SK-N-SH (cell line): ENCODE results near the gene STYK1. TPM values are rescaled to one million over a fixed set of nuclear protein-coding genes. Genes with fewer than 3 reads are reported as not detected.
"Not testable (repeated sequence)": the region's sequence is repeated elsewhere in the genome, so short reads cannot be mapped to it uniquely, and the experiment has no call there.

Experiments
- CTCF ChIA-PET: fragments of 300-600, 350-600 bp; formaldehyde crosslinking; extraction: SDS; loops from one replicate; lab custom pipeline; 2021; lab: Yijun Ruan, JAX
- POLR2A ChIA-PET: fragments of 350-600 bp; sonication (Branson Sonifier 250); formaldehyde crosslinking; extraction: SDS; loops from one replicate; lab custom pipeline; 2020; ENCODE audit warnings: antibody characterized with exemption, inconsistent platforms; lab: Yijun Ruan, JAX
- DNase-seq: peaks from one replicate; pipeline ENCODE4 v3.0.0; 2012
- H2AFZ ChIP-seq: fragments of 200-600 bp; sonication (generic); 2 replicates; pipeline ENCODE4 v1.8.1; 2016; ENCODE audit warnings: antibody characterized with exemption, mild to moderate bottlenecking, low read depth
- H3F3A ChIP-seq: fragments of 200-600 bp; sonication (generic); replicated peaks from 2 replicates; pipeline ENCODE3; 2016; ENCODE audit warnings: antibody characterized with exemption, mild to moderate bottlenecking; ENCODE audit not compliant: insufficient read depth
- H3K27ac ChIP-seq, 2 experiments: fragments of 200-500 bp in 1 of 2; fragments of 200-600 bp in 1 of 2; sonication (Bioruptor generic) in 1 of 2; sonication (generic), shearing (Covaris generic) in 1 of 2; 2 replicates each; pipeline versions ENCODE4 v1.5.1 to v1.6.1; 2014 to 2016; ENCODE audit warnings: low read depth in 2 of 2, inconsistent platforms in 1 of 2, low read length in 1 of 2, mild to moderate bottlenecking in 1 of 2, mixed read lengths in 1 of 2
- H3K27me3 ChIP-seq: fragments of 200-600 bp; sonication (generic), shearing (Covaris generic); 2 replicates; pipeline ENCODE4 v1.6.1; 2016; ENCODE audit warnings: mixed run types; ENCODE audit not compliant: insufficient read depth
- H3K36me3 ChIP-seq, 2 experiments: fragments of 200-500 bp in 1 of 2; fragments of 200-600 bp in 1 of 2; sonication (Bioruptor generic) in 1 of 2; sonication (generic) in 1 of 2; replicated peaks in 1 of 2; 2 replicates each; pipeline versions ENCODE3 to v1.5.1; 2014 to 2016; ENCODE audit warnings: low read length in 1 of 2, mild to moderate bottlenecking in 1 of 2; ENCODE audit not compliant: insufficient read depth in 2 of 2, control insufficient read depth in 1 of 2
- H3K4me1 ChIP-seq, 2 experiments: fragments of 200-500 bp in 1 of 2; fragments of 200-600 bp in 1 of 2; sonication (Bioruptor generic) in 1 of 2; sonication (generic), shearing (Covaris generic) in 1 of 2; 2 replicates each; pipeline versions ENCODE4 v1.5.1 to v1.6.1; 2014 to 2016; ENCODE audit warnings: low read depth in 1 of 2, low read length in 1 of 2, mixed run types in 1 of 2; ENCODE audit not compliant: insufficient read depth in 2 of 2, control insufficient read depth in 1 of 2
- H3K4me2 ChIP-seq: fragments of 200-600 bp; sonication (generic), shearing (Covaris generic); 2 replicates; pipeline ENCODE4 v1.6.1; 2017; ENCODE audit warnings: mixed run types
- H3K4me3 ChIP-seq, 2 experiments: fragments of 200-500 bp in 1 of 2; fragments of 200-600 bp in 1 of 2; sonication (Bioruptor generic) in 1 of 2; sonication (generic), shearing (Covaris generic) in 1 of 2; 2 replicates each; pipeline versions ENCODE4 v1.5.1 to v1.8.1; 2014 to 2016; ENCODE audit warnings: low read depth in 2 of 2, inconsistent platforms in 1 of 2, low read length in 1 of 2, mild to moderate bottlenecking in 1 of 2, mixed read lengths in 1 of 2, moderate library complexity in 1 of 2
- H3K79me2 ChIP-seq: fragments of 200-600 bp; sonication (generic); 2 replicates; pipeline ENCODE4 v1.8.1; 2017; ENCODE audit warnings: mild to moderate bottlenecking; ENCODE audit not compliant: insufficient read depth
- H3K9ac ChIP-seq: fragments of 200-600 bp; sonication (generic); 2 replicates; pipeline ENCODE4 v1.6.1; 2017; ENCODE audit warnings: mixed run types
- H3K9me2 ChIP-seq: fragments of 200-600 bp; sonication (generic); 2 replicates; pipeline ENCODE4 v1.6.1; 2017; ENCODE audit warnings: mixed run types
- H3K9me3 ChIP-seq: fragments of 200-600 bp; sonication (generic); 2 replicates; pipeline ENCODE4 v1.6.1; 2017; ENCODE audit warnings: mixed run types, mild to moderate bottlenecking, moderate library complexity
- H4K20me1 ChIP-seq: fragments of 200-600 bp; sonication (generic); 2 replicates; pipeline ENCODE4 v1.6.1; 2017; ENCODE audit warnings: mild to moderate bottlenecking, mixed run types; ENCODE audit not compliant: insufficient read depth
- EZH2phosphoT487 ChIP-seq: fragments of 200-600 bp; sonication (generic); IDR thresholded peaks from 2 replicates; pipeline ENCODE4 v1.6.1; 2017; ENCODE audit warnings: low read depth, mixed run types, mild to moderate bottlenecking, antibody characterized with exemption, moderate library complexity, borderline replicate concordance
- FOSL2 ChIP-seq: IDR thresholded peaks from 2 replicates; pipeline ENCODE4 v1.4.0; 2012; ENCODE audit warnings: low read depth, mild to moderate bottlenecking, moderate library complexity, borderline replicate concordance
- FOXM1 ChIP-seq: IDR thresholded peaks from 2 replicates; pipeline ENCODE4 v1.4.0; 2012; ENCODE audit warnings: low read depth, mild to moderate bottlenecking
- GATA2 ChIP-seq: sonication (generic); formaldehyde crosslinking; IDR thresholded peaks from 2 replicates; pipeline ENCODE4 v1.5.0; 2020; ENCODE audit warnings: mild to moderate bottlenecking, missing genetic modification reagents
- MEF2A ChIP-seq: IDR thresholded peaks from 2 replicates; pipeline ENCODE4 v1.4.0; 2012; ENCODE audit warnings: low read depth, borderline replicate concordance
- MXI1 ChIP-seq: IDR thresholded peaks from 2 replicates; pipeline ENCODE4 v1.6.1; 2012; ENCODE audit warnings: mild to moderate bottlenecking, low read depth, low read length, improper control_type of control experiment
- POLR2AphosphoS5 ChIP-seq: IDR thresholded peaks from 2 replicates; pipeline ENCODE4 v1.6.1; 2012; ENCODE audit warnings: low read depth, low read length
- RAD21 ChIP-seq: IDR thresholded peaks from 2 replicates; pipeline ENCODE4 v1.6.1; 2012; ENCODE audit warnings: mild to moderate bottlenecking, low read length
- RXRA ChIP-seq: IDR thresholded peaks from 2 replicates; pipeline ENCODE4 v1.4.0; 2012; ENCODE audit warnings: low read depth, mild to moderate bottlenecking, borderline replicate concordance
- SMC3 ChIP-seq: IDR thresholded peaks from 2 replicates; pipeline ENCODE4 v1.6.1; 2012; ENCODE audit warnings: low read depth, low read length, improper control_type of control experiment
- TAF1 ChIP-seq: IDR thresholded peaks from 2 replicates; pipeline ENCODE4 v1.6.1; 2012; ENCODE audit warnings: low read depth, mild to moderate bottlenecking, low read length, moderate library complexity, borderline replicate concordance
- TEAD4 ChIP-seq: IDR thresholded peaks from 2 replicates; pipeline ENCODE4 v1.4.0; 2012; ENCODE audit warnings: mild to moderate bottlenecking, borderline replicate concordance; ENCODE audit not compliant: insufficient read depth
- YY1 ChIP-seq: IDR thresholded peaks from 2 replicates; pipeline ENCODE4 v1.4.0; 2012; ENCODE audit warnings: low read depth, mild to moderate bottlenecking
- WGBS: methylation state at CpG from one replicate; pipeline ENCODE4 v1.1.6; 2017; ENCODE audit warnings: low lambda C conversion rate; 5-methylcytosine and 5-hydroxymethylcytosine counted together
- polyA plus RNA-seq, 3 experiments: library from polyadenylated mRNA; depleted of rRNA; stranded (reverse); fragments of >200 nt; gene quantifications; 2 replicates each; pipeline ENCODE4 v1.2.3, GENCODE V29; 2012
- TF ChIP-seq, protein P1 (sequence below): IDR thresholded peaks from 2 replicates; pipeline ENCODE4; 2012
- TF ChIP-seq, protein P2 (sequence below): fragments of 150-350 bp; IDR thresholded peaks from 2 replicates; pipeline ENCODE4 v1.6.1; 2017; ENCODE audit warnings: antibody characterized with exemption, low read length, low read depth, borderline replicate concordance
- TF ChIP-seq, protein P3 (sequence below): fragments of 150-350 bp; IDR thresholded peaks from 2 replicates; pipeline ENCODE4 v1.6.1; 2016; ENCODE audit warnings: mild to moderate bottlenecking, low read depth, low read length
- TF ChIP-seq, protein P4 (sequence below): fragments of 200-600 bp; sonication (generic); IDR thresholded peaks from 2 replicates; pipeline ENCODE4 v1.6.1; 2017; ENCODE audit warnings: antibody characterized with exemption, mild to moderate bottlenecking, moderate library complexity

STYK1 gene
- polyA plus RNA-seq, 1 of the 3 experiments (the other 2 are of a cell fraction) = not detected

DNA sequence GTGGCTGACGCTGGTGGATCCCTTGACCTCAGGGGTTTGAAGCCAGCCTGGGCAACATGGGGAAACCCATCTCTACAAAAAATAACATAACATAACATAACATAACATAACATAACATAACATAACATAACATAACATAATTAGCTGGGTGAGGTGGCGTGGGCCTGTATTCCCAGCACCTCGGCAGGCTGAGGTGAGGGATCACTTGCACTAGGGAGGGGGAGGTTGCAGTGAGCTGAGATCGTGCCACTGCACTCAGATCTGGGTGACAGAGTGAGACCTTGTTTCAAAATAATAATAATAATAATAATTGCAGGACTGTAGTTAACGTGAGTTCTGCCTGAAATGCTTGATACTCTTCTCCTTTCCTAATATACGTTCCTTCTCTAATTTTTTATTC is 61.7 kb downstream of the STYK1 start:
- 87% methylated on average over 6 of the region's 6 CpGs for WGBS

DNA sequence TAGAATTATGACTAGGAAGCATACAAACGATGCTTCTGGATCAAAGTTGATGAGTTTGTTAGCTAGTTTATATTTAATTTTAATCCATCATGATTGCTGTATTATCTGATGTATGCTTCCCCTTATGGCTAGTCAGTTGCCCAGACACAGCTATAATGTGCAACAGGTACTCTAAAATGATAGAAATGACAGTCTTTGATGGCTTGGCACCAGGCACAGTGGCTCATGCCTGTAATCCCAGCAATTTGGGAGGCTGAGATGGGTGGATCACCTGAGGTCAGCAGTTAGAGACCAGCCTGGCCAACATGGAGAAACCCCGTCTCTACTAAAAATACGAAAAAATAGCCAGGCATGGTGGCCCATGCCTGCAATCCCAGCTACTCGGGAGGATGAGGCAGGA is 62.6 kb downstream of the STYK1 start:
- H3K9me3 ChIP-seq, H3K4me3 ChIP-seq, H4K20me1 ChIP-seq, H3K9ac ChIP-seq, POLR2A ChIA-PET, H3K4me2 ChIP-seq, H3K27ac ChIP-seq, H3K27me3 ChIP-seq, H3F3A ChIP-seq, DNase-seq, H3K9me2 ChIP-seq, H2AFZ ChIP-seq: not testable (repeated sequence)
- WGBS = 81% methylated on average over 4 of the region's 4 CpGs
- Histone ChIP-seq H3K79me2 (peaks cover 27% of the 10 kb centered on the region), H3K4me1 (peaks cover 6 to 10% of the 10 kb centered on the region in 2 experiments; a peak in 3 of 4 replicates), H3K36me3 (peaks cover 44% of the 10 kb centered on the region in 2 experiments)
- CTCF ChIA-PET = interaction anchor here (1.2 kb wide), 1 partner anchor 375 kb away, joined by 4 read pairs; no protein-coding TSS in a partner anchor

More for the DNA sequence above, 61.7 kb downstream of the STYK1 start:
- no peak for DNase-seq
- ChIA-PET CTCF (no interaction called here), POLR2A (no interaction called here)
- H2AFZ ChIP-seq = no peak overlapping the region
- no peaks in the 10 kb centered on the region for H4K20me1 ChIP-seq
- TF ChIP-seq EZH2phosphoT487 (no peak), RAD21 (no peak), SMC3 (no peak), FOSL2 (no peak), FOXM1 (no peak), RXRA (no peak), MXI1 (no peak), GATA2 (CRISPR knock-in tag) (no peak), MEF2A (no peak), POLR2AphosphoS5 (no peak)
- peak overlapping the region; percentile 91 for H3K4me2 ChIP-seq
- peak overlapping the region; percentile 95; the same call in 1 of the 2 replicates for H3K9ac ChIP-seq
- H3K36me3 ChIP-seq = peaks cover 36% of the 10 kb centered on the region in 2 experiments
- H3K4me1 ChIP-seq = peaks cover 6 to 10% of the 10 kb centered on the region in 2 experiments; a peak in 3 of 4 replicates
- no peaks in the 10 kb centered on the region for H3K27me3 ChIP-seq
- peaks cover 3% of the 10 kb centered on the region for H3F3A ChIP-seq
- no peaks in the 10 kb centered on the region for H3K9me2 ChIP-seq
- no peaks in the 10 kb centered on the region for H3K9me3 ChIP-seq
- H3K79me2 ChIP-seq = peaks cover 27% of the 10 kb centered on the region
- H3K4me3 ChIP-seq = peak overlapping the region; percentile 89 to 95; a peak in 3 of 4 replicates
- no peak overlapping the region for H3K27ac ChIP-seq

DNA sequence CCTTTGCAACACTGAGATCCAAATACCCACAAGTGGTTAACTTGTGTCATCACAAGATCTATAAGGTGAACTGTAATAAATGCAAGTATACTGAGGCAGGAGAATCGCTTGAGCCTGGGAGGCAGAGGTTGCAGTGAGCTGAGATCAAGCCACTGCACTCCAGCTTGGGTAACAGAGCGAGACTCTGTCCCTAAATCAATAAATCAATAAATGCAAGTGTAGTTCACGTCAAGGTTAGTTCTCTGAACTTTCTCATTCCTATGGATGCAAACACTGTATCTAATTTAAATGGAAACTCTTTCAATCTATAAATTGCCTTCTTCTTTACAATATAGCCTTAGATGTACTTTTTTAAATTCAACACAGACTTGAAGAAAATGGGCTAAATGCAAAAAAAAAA is 63.7 kb downstream of the STYK1 start:
- Histone ChIP-seq H3K4me1 (peaks cover 6 to 10% of the 10 kb centered on the region in 2 experiments; a peak in 3 of 4 replicates), H3K27me3 (no peaks in the 10 kb centered on the region), H3F3A (peaks cover 3% of the 10 kb centered on the region), H3K79me2 (peaks cover 27% of the 10 kb centered on the region), H3K27ac (no peak overlapping the region), H3K9ac (no peak overlapping the region), H3K4me2 (no peak overlapping the region), H3K36me3 (peaks cover 50 to 53% of the 10 kb centered on the region in 2 experiments), H3K9me3 (no peaks in the 10 kb centered on the region), H2AFZ (no peak overlapping the region), H3K4me3 (no peak overlapping the region), H4K20me1 (no peaks in the 10 kb centered on the region), H3K9me2 (no peaks in the 10 kb centered on the region)
- POLR2A ChIA-PET = no interaction called here
- WGBS = 92% methylated on average over 3 of the region's 3 CpGs
- no peak for DNase-seq
- CTCF ChIA-PET = interaction anchor here (0.6 to 1.2 kb wide), 2 partner anchors 247 to 374 kb away, joined by 3 to 4 read pairs; no protein-coding TSS in a partner anchor
- TF ChIP-seq, protein P1, sequence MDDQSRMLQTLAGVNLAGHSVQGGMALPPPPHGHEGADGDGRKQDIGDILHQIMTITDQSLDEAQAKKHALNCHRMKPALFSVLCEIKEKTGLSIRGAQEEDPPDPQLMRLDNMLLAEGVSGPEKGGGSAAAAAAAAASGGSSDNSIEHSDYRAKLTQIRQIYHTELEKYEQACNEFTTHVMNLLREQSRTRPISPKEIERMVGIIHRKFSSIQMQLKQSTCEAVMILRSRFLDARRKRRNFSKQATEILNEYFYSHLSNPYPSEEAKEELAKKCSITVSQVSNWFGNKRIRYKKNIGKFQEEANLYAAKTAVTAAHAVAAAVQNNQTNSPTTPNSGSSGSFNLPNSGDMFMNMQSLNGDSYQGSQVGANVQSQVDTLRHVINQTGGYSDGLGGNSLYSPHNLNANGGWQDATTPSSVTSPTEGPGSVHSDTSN = no peak
- no peak for TF ChIP-seq GATA2 (CRISPR knock-in tag)
- TF ChIP-seq, protein P2, sequence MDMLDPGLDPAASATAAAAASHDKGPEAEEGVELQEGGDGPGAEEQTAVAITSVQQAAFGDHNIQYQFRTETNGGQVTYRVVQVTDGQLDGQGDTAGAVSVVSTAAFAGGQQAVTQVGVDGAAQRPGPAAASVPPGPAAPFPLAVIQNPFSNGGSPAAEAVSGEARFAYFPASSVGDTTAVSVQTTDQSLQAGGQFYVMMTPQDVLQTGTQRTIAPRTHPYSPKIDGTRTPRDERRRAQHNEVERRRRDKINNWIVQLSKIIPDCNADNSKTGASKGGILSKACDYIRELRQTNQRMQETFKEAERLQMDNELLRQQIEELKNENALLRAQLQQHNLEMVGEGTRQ = no peak
- TF ChIP-seq MXI1 = no peak
- TF ChIP-seq TAF1 = no peak
- TF ChIP-seq, protein P3, sequence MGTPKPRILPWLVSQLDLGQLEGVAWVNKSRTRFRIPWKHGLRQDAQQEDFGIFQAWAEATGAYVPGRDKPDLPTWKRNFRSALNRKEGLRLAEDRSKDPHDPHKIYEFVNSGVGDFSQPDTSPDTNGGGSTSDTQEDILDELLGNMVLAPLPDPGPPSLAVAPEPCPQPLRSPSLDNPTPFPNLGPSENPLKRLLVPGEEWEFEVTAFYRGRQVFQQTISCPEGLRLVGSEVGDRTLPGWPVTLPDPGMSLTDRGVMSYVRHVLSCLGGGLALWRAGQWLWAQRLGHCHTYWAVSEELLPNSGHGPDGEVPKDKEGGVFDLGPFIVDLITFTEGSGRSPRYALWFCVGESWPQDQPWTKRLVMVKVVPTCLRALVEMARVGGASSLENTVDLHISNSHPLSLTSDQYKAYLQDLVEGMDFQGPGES = no peak
- TF ChIP-seq YY1 = no peak
- TF ChIP-seq, protein P4, sequence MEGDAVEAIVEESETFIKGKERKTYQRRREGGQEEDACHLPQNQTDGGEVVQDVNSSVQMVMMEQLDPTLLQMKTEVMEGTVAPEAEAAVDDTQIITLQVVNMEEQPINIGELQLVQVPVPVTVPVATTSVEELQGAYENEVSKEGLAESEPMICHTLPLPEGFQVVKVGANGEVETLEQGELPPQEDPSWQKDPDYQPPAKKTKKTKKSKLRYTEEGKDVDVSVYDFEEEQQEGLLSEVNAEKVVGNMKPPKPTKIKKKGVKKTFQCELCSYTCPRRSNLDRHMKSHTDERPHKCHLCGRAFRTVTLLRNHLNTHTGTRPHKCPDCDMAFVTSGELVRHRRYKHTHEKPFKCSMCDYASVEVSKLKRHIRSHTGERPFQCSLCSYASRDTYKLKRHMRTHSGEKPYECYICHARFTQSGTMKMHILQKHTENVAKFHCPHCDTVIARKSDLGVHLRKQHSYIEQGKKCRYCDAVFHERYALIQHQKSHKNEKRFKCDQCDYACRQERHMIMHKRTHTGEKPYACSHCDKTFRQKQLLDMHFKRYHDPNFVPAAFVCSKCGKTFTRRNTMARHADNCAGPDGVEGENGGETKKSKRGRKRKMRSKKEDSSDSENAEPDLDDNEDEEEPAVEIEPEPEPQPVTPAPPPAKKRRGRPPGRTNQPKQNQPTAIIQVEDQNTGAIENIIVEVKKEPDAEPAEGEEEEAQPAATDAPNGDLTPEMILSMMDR = no peak
- TF ChIP-seq TEAD4 = no peak
- TF ChIP-seq POLR2AphosphoS5 = no peak
- no peak for TF ChIP-seq SMC3
